ENCODE results near the gene PCNT. TPM values are rescaled to one million over a fixed set of nuclear protein-coding genes. Genes with fewer than 3 reads are reported as not detected.

Gene PCNT
- total and polyA plus RNA-seq, 9 of the 15 experiments (the other 6 are each of a cell fraction or from before 2014, with no cell fraction given) = 9.1 to 53.5 (median 31.3) TPM

- intact Hi-C loops (cut with micrococcal nuclease) (no loop called here), in situ Hi-C loops (cut with MboI) (no loop called here)
- Histone ChIP-seq H3K9me3 (replicated peaks; ENCODE audit: control insufficient read depth, insufficient read depth, low read depth, low read length) (no peaks in the 10 kb centered on the region), H3K36me3 (ENCODE audit: control insufficient read depth, insufficient read depth, low read length) (peaks cover 62% of the 10 kb centered on the region), H3K9ac (ENCODE audit: insufficient read depth in 1 of 2, low read depth in 2 of 2, low read length in 2 of 2) (0 out of 4 replicates have a peak overlapping the region, but pooled peaks of 1 of the 2 experiments have one; percentile 14), H3K4me3 (no peak overlapping the region), H4K20me1 (replicated peaks; ENCODE audit: control insufficient read depth, insufficient read depth, low read length) (peaks cover 18% of the 10 kb centered on the region), H3K9me1 (ENCODE audit: control insufficient read depth, insufficient read depth, low read length) (no peaks in the 10 kb centered on the region), H2AFZ (ENCODE audit: low read depth, low read length) (no peak overlapping the region), H3K27ac (ENCODE audit: extremely low read depth, low read depth, low read length) (no peak overlapping the region), H3K27me3 (ENCODE audit: control insufficient read depth in 2 of 2, insufficient read depth in 2 of 2, low read length in 2 of 2) (no peaks in the 10 kb centered on the region), H3K79me2 (ENCODE audit: control insufficient read depth, insufficient read depth, low read length) (peaks cover 30% of the 10 kb centered on the region), H3K4me1 (replicated peaks in 1 of 2; ENCODE audit: control insufficient read depth in 2 of 2, insufficient read depth in 2 of 2, low read length in 2 of 2) (peaks cover 21 to 46% of the 10 kb centered on the region in 2 experiments; a peak in 4 of 5 replicates), H3K4me2 (ENCODE audit: insufficient read depth, low read length) (no peak overlapping the region)
- ChIA-PET CTCF (ENCODE audit: low intra/inter-chr PET ratio) (no interaction called here), POLR2A (interaction anchor here (0.6 kb wide), 1 partner anchor 137 kb away, joined by 4 read pairs; no protein-coding TSS in a partner anchor)
- BruUV-seq (replicated peaks) = no TSS peak
- DNase-seq (ENCODE audit: extremely low read depth in 1 of 4, low spot score in 3 of 4) = no peak
- ATAC-seq = no peak
- no peak for FAIRE-seq
- 87% methylated on average over 14 of the region's 14 CpGs for WGBS (ENCODE audit: insufficient coverage, low coverage, missing lambda C conversion rate)
- TF ChIP-seq KDM1A (IDR thresholded peaks at IDR 0.05) (peak; percentile 26 to 54; a peak in 3 of 4 replicates), BCOR (IDR thresholded peaks at IDR 0.05) (peak; percentile 80), MIER1 (IDR thresholded peaks at IDR 0.05; ENCODE audit: low read depth) (no peak), PTBP1 (IDR thresholded peaks at IDR 0.05; ENCODE audit: low read depth, low read length) (0 out of 2 replicates have a peak, but pooled peaks have one; percentile 37), RBM25 (IDR thresholded peaks at IDR 0.05; ENCODE audit: low read depth, low read length, severe bottlenecking) (peak; percentile 74), HLTF (IDR thresholded peaks at IDR 0.05) (no peak), ZNF561 (CRISPR knock-in tag; conservative IDR thresholded peaks at IDR 0.05) (no peak), MCM3 (IDR thresholded peaks at IDR 0.05) (no peak), TCFL5 (CRISPR knock-in tag; conservative IDR thresholded peaks at IDR 0.05) (no peak), PYGO2 (tag; IDR thresholded peaks at IDR 0.05) (no peak), SNRNP70 (optimal IDR thresholded peaks at IDR 0.05; ENCODE audit: low read depth, low read length) (no peak), ETV5 (CRISPR knock-in tag; IDR thresholded peaks at IDR 0.05; ENCODE audit: low read depth) (no peak), FIP1L1 (IDR thresholded peaks at IDR 0.05; ENCODE audit: low read depth, low read length, poor library complexity, severe bottlenecking) (no peak), ZNF232 (CRISPR knock-in tag; IDR thresholded peaks at IDR 0.05) (no peak), BRCA1 (IDR thresholded peaks at IDR 0.05) (no peak), BRCA1 (CRISPR knock-in tag; IDR thresholded peaks at IDR 0.05) (no peak), ZBTB7A (IDR thresholded peaks at IDR 0.05; ENCODE audit: borderline replicate concordance, control insufficient read depth, low read depth, low read length) (no peak)
- TF ChIP-seq, protein P1, sequence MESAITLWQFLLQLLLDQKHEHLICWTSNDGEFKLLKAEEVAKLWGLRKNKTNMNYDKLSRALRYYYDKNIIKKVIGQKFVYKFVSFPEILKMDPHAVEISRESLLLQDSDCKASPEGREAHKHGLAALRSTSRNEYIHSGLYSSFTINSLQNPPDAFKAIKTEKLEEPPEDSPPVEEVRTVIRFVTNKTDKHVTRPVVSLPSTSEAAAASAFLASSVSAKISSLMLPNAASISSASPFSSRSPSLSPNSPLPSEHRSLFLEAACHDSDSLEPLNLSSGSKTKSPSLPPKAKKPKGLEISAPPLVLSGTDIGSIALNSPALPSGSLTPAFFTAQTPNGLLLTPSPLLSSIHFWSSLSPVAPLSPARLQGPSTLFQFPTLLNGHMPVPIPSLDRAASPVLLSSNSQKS (CRISPR knock-in tag; IDR thresholded peaks at IDR 0.05) = no peak
- TF ChIP-seq, protein P2, sequence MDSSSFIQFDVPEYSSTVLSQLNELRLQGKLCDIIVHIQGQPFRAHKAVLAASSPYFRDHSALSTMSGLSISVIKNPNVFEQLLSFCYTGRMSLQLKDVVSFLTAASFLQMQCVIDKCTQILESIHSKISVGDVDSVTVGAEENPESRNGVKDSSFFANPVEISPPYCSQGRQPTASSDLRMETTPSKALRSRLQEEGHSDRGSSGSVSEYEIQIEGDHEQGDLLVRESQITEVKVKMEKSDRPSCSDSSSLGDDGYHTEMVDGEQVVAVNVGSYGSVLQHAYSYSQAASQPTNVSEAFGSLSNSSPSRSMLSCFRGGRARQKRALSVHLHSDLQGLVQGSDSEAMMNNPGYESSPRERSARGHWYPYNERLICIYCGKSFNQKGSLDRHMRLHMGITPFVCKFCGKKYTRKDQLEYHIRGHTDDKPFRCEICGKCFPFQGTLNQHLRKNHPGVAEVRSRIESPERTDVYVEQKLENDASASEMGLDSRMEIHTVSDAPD (CRISPR knock-in tag; IDR thresholded peaks at IDR 0.05) = no peak
Observed at GRCh38 chr21:46316708-46317324, 7.1 kb upstream of the PCNT start.
